ENCODE measurements around the gene CHST8. TPM values are rescaled to one million over a fixed set of nuclear protein-coding genes. Genes with fewer than 3 reads are reported as not detected.

CHST8 gene
- total RNA-seq, 1 experiment from 2014 or later: 33.5 TPM

DNA sequence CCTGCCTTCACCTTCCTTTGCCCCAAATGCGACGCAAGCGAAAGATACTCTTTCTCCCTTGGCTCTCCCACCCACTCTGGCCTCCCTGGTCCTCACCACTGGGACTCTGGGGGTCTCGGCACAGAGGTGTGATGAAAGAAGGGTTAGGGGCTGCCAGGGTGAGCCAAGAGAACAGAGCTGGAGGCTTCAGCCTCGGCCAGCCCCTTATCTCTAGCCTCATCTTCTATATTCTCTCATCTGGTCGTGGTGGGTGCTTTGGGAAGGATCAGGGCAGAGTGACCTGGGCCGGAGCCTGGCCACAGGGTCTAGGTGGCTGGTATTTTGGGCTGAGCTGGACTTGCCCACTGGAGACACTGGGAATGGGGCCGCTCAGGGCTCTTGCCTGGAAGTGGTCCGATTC, 103.8 kb downstream of the CHST8 start:
- TF ChIP-seq, protein P1, sequence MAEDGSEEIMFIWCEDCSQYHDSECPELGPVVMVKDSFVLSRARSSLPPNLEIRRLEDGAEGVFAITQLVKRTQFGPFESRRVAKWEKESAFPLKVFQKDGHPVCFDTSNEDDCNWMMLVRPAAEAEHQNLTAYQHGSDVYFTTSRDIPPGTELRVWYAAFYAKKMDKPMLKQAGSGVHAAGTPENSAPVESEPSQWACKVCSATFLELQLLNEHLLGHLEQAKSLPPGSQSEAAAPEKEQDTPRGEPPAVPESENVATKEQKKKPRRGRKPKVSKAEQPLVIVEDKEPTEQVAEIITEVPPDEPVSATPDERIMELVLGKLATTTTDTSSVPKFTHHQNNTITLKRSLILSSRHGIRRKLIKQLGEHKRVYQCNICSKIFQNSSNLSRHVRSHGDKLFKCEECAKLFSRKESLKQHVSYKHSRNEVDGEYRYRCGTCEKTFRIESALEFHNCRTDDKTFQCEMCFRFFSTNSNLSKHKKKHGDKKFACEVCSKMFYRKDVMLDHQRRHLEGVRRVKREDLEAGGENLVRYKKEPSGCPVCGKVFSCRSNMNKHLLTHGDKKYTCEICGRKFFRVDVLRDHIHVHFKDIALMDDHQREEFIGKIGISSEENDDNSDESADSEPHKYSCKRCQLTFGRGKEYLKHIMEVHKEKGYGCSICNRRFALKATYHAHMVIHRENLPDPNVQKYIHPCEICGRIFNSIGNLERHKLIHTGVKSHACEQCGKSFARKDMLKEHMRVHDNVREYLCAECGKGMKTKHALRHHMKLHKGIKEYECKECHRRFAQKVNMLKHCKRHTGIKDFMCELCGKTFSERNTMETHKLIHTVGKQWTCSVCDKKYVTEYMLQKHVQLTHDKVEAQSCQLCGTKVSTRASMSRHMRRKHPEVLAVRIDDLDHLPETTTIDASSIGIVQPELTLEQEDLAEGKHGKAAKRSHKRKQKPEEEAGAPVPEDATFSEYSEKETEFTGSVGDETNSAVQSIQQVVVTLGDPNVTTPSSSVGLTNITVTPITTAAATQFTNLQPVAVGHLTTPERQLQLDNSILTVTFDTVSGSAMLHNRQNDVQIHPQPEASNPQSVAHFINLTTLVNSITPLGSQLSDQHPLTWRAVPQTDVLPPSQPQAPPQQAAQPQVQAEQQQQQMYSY (CRISPR knock-in tag; IDR thresholded peaks at IDR 0.05): no peak
- TF ChIP-seq, protein P2, sequence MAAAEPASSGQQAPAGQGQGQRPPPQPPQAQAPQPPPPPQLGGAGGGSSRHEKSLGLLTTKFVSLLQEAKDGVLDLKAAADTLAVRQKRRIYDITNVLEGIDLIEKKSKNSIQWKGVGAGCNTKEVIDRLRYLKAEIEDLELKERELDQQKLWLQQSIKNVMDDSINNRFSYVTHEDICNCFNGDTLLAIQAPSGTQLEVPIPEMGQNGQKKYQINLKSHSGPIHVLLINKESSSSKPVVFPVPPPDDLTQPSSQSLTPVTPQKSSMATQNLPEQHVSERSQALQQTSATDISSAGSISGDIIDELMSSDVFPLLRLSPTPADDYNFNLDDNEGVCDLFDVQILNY (CRISPR knock-in tag; IDR thresholded peaks at IDR 0.05): no peak
- TF ChIP-seq, protein P3, sequence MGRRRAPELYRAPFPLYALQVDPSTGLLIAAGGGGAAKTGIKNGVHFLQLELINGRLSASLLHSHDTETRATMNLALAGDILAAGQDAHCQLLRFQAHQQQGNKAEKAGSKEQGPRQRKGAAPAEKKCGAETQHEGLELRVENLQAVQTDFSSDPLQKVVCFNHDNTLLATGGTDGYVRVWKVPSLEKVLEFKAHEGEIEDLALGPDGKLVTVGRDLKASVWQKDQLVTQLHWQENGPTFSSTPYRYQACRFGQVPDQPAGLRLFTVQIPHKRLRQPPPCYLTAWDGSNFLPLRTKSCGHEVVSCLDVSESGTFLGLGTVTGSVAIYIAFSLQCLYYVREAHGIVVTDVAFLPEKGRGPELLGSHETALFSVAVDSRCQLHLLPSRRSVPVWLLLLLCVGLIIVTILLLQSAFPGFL (CRISPR knock-in tag; IDR thresholded peaks at IDR 0.05; ENCODE audit: borderline replicate concordance): no peak
- TF ChIP-seq ESRRA (CRISPR knock-in tag; IDR thresholded peaks at IDR 0.05; ENCODE audit: borderline replicate concordance) (no peak), ZNF317 (CRISPR knock-in tag; IDR thresholded peaks at IDR 0.05; ENCODE audit: borderline replicate concordance, low read depth) (no peak), ZNF138 (CRISPR knock-in tag; conservative IDR thresholded peaks at IDR 0.05) (no peak)
- ChIA-PET POLR2A (no interaction called here), CTCF (interaction anchor here (0.9 to 1.8 kb wide), 3 partner anchors 12 to 53 kb away, joined by 3 to 8 read pairs (median 3); no protein-coding TSS in a partner anchor)
- no peak overlapping the region for H3K27ac Mint-ChIP-seq
- H3K4me1 Mint-ChIP-seq: no peaks in the 10 kb centered on the region
- H3K4me3 Mint-ChIP-seq: no peak overlapping the region
- DNase-seq (ENCODE audit: low spot score): no peak
- H3K36me3 Mint-ChIP-seq: peaks cover 3% of the 10 kb centered on the region; the same call in 1 of the 2 replicates
- ATAC-seq: no peak
- no peaks in the 10 kb centered on the region for H3K27me3 Mint-ChIP-seq (ENCODE audit: low read depth)
- H3K9me3 Mint-ChIP-seq: no peaks in the 10 kb centered on the region

DNA sequence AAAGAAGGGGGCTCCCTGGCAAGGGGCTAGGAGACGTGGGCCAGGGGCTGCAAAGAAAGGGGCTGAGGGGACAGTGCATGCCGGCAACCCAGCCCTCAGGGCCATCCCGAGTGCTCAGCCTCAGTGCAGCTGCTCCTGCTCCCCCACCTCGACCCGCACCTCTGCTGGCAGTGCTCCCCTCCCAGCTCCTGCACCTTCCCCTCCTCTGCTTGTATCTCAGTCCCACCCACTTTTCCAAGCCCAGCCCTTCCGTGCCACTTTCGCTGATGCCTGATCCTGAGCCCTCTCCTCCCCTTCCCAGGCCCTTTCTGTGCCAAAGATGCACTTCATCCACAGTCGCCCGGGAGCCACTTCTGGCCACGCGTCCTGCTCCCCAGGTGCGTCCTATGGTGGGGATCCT, 105.0 kb downstream of the CHST8 start:
- Mint-ChIP-seq H3K9me3 (peaks cover 3% of the 10 kb centered on the region), H3K4me3 (no peak overlapping the region), H3K27me3 (ENCODE audit: low read depth) (no peaks in the 10 kb centered on the region; the same call in 1 of the 2 replicates), H3K27ac (no peak overlapping the region), H3K4me1 (no peaks in the 10 kb centered on the region), H3K36me3 (peaks cover 7% of the 10 kb centered on the region; the same call in 1 of the 2 replicates)
- TF ChIP-seq, protein P4, sequence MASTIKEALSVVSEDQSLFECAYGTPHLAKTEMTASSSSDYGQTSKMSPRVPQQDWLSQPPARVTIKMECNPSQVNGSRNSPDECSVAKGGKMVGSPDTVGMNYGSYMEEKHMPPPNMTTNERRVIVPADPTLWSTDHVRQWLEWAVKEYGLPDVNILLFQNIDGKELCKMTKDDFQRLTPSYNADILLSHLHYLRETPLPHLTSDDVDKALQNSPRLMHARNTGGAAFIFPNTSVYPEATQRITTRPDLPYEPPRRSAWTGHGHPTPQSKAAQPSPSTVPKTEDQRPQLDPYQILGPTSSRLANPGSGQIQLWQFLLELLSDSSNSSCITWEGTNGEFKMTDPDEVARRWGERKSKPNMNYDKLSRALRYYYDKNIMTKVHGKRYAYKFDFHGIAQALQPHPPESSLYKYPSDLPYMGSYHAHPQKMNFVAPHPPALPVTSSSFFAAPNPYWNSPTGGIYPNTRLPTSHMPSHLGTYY (CRISPR knock-in tag; IDR thresholded peaks at IDR 0.05): no peak
- TF ChIP-seq FOXK1 (CRISPR knock-in tag; IDR thresholded peaks at IDR 0.05): no peak
- DNase-seq (ENCODE audit: low spot score) (no peak), ATAC-seq (no peak; the same call in 1 of the 2 replicates)
- ChIA-PET POLR2A (no interaction called here), CTCF (interaction anchor here (0.9 kb wide), 1 partner anchor 51 kb away, joined by 3 read pairs; no protein-coding TSS in a partner anchor)

DNA sequence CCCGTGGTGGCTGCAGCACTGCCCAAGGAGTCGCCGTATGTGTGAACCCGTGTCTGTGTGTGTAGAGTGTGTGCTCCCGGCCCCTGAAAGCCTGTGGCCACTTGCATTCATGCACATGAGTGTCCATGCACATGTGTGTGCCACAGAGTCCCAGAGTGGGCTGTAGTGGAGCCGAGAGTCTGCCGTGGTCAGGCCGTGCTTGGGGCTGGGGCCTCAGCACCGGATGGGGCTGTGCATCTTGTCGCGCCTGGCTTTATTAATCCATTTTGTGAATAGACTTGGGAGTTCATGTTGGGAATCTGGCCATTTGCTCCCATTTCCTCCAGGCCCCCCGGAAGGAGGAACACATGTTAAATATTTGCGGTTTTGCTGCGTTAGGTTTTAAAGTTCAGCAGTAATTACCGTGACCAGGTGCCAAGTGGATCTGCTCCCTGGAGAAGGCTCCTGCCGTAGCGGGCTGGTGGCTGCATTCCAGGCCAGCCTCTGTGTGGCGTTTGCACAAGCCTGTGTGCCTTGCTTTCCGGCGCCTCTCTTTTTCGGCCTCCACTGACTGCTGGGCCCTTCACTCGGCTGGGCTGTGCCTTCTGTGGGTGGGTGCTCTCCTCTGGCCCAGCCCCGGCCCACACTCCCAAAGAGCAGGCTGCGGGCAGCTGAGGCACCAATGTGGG, 105.7 kb downstream of the CHST8 start:
- no peaks in the 10 kb centered on the region; the same call in 1 of the 2 replicates for H3K27me3 Mint-ChIP-seq (ENCODE audit: low read depth)
- H3K4me3 Mint-ChIP-seq: no peak overlapping the region
- ChIA-PET POLR2A (no interaction called here), CTCF (no interaction called here)
- H3K9me3 Mint-ChIP-seq: peaks cover 11% of the 10 kb centered on the region
- ATAC-seq (no peak), DNase-seq (ENCODE audit: low spot score) (no peak)
- H3K4me1 Mint-ChIP-seq: no peaks in the 10 kb centered on the region
- peaks cover 14% of the 10 kb centered on the region for H3K36me3 Mint-ChIP-seq
- H3K27ac Mint-ChIP-seq: no peak overlapping the region; the same call in 1 of the 2 replicates
- TF ChIP-seq PRRX2 (CRISPR knock-in tag; IDR thresholded peaks at IDR 0.05) (no peak), EMX1 (CRISPR knock-in tag; IDR thresholded peaks at IDR 0.05) (no peak), ZNF232 (CRISPR knock-in tag; IDR thresholded peaks at IDR 0.05) (no peak)
- TF ChIP-seq, protein P2 (CRISPR knock-in tag; IDR thresholded peaks at IDR 0.05): no peak
- TF ChIP-seq, protein P5, sequence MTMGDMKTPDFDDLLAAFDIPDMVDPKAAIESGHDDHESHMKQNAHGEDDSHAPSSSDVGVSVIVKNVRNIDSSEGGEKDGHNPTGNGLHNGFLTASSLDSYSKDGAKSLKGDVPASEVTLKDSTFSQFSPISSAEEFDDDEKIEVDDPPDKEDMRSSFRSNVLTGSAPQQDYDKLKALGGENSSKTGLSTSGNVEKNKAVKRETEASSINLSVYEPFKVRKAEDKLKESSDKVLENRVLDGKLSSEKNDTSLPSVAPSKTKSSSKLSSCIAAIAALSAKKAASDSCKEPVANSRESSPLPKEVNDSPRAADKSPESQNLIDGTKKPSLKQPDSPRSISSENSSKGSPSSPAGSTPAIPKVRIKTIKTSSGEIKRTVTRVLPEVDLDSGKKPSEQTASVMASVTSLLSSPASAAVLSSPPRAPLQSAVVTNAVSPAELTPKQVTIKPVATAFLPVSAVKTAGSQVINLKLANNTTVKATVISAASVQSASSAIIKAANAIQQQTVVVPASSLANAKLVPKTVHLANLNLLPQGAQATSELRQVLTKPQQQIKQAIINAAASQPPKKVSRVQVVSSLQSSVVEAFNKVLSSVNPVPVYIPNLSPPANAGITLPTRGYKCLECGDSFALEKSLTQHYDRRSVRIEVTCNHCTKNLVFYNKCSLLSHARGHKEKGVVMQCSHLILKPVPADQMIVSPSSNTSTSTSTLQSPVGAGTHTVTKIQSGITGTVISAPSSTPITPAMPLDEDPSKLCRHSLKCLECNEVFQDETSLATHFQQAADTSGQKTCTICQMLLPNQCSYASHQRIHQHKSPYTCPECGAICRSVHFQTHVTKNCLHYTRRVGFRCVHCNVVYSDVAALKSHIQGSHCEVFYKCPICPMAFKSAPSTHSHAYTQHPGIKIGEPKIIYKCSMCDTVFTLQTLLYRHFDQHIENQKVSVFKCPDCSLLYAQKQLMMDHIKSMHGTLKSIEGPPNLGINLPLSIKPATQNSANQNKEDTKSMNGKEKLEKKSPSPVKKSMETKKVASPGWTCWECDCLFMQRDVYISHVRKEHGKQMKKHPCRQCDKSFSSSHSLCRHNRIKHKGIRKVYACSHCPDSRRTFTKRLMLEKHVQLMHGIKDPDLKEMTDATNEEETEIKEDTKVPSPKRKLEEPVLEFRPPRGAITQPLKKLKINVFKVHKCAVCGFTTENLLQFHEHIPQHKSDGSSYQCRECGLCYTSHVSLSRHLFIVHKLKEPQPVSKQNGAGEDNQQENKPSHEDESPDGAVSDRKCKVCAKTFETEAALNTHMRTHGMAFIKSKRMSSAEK (CRISPR knock-in tag; IDR thresholded peaks at IDR 0.05; ENCODE audit: borderline replicate concordance): no peak
- TF ChIP-seq, protein P6, sequence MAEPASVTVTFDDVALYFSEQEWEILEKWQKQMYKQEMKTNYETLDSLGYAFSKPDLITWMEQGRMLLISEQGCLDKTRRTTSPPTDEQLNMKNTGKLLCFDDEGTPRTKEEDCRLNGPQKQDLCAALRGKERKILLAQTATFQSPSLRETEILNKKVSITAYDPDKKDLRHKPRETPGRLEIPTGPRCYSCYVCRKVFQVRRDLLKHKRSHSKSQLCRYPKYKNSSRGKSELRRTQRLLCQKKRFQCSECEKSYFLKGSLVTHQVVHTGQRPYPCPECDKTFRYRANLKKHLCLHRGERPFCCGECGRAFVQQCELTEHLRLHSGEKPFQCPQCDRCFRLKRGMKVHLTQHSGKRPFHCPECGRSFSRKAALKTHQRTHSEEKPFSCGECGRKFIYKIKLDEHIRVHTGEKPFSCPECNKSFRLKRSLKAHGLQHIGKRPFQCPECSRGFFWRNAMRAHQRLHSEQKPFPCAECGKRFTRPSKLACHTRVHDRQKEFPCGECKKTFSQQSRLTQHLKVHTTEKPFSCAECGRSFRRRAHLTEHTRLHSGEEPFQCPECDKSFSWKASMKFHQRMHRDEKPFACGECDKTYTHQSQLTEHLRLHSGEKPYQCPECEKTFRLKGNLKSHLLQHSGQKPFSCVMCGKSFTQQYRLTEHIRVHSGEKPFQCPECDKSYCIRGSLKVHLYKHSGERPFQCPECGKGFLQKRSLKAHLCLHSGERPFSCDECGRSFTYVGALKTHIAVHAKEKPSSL (CRISPR knock-in tag; conservative IDR thresholded peaks at IDR 0.05): no peak

All from WTC11 (cell line).